ENCODE measurements around the gene KITLG. TPM values are rescaled to one million over a fixed set of nuclear protein-coding genes. Genes with fewer than 3 reads are reported as not detected.

The KITLG gene
- total RNA-seq, 2 experiments from 2014 or later, result not detected

DNA sequence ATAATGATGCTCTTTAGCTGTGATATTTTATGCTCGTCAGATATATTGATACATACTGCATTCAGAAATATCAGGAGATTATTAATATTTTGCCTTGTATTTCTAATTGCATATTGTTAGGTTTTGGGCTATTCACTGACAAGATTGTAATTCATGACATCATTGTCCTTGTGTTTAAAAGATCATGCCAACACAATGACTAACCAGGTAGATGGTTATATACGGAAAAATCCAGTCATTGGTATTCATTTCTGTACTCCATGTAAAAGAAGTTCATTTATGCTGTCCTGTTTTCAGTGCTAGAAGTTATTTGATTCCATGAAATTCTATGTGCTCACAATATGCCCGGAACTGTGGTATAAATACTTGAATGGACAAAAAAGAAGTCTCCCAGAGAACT is 107.5 kb downstream of the KITLG start:
- no peaks in the 10 kb centered on the region for H3K4me1 ChIP-seq (ENCODE audit: insufficient read depth, low read length, poor library complexity, severe bottlenecking)
- no peak for TF ChIP-seq EZH2phosphoT487 (IDR thresholded peaks at IDR 0.05; ENCODE audit: borderline replicate concordance, low read depth, low read length)
- TF ChIP-seq, protein P1, sequence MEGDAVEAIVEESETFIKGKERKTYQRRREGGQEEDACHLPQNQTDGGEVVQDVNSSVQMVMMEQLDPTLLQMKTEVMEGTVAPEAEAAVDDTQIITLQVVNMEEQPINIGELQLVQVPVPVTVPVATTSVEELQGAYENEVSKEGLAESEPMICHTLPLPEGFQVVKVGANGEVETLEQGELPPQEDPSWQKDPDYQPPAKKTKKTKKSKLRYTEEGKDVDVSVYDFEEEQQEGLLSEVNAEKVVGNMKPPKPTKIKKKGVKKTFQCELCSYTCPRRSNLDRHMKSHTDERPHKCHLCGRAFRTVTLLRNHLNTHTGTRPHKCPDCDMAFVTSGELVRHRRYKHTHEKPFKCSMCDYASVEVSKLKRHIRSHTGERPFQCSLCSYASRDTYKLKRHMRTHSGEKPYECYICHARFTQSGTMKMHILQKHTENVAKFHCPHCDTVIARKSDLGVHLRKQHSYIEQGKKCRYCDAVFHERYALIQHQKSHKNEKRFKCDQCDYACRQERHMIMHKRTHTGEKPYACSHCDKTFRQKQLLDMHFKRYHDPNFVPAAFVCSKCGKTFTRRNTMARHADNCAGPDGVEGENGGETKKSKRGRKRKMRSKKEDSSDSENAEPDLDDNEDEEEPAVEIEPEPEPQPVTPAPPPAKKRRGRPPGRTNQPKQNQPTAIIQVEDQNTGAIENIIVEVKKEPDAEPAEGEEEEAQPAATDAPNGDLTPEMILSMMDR (conservative IDR thresholded peaks at IDR 0.05; ENCODE audit: low read length), result no peak
- no peaks in the 10 kb centered on the region for H3K9me3 ChIP-seq (ENCODE audit: low read length)
- H3K36me3 ChIP-seq (ENCODE audit: insufficient read depth, low read length), result no peaks in the 10 kb centered on the region
- no peak overlapping the region for H3K4me3 ChIP-seq (ENCODE audit: low read depth, low read length, poor library complexity, severe bottlenecking)
- H3K9me2 ChIP-seq (ENCODE audit: insufficient read depth, low read length), result no peaks in the 10 kb centered on the region
- no peak overlapping the region for H3K27ac ChIP-seq (ENCODE audit: low read depth, low read length, poor library complexity, severe bottlenecking)
- BruUV-seq (replicated peaks), result no TSS peak
- intact Hi-C loops (cut with micrococcal nuclease; ENCODE audit: unreplicated experiment), result no loop called here
- no peaks in the 10 kb centered on the region for H3K79me2 ChIP-seq (ENCODE audit: insufficient read depth, low read depth, low read length)
- CTCF ChIA-PET (ENCODE audit: unreplicated experiment), result no interaction called here
- POLR2A ChIA-PET, result no interaction called here
- no peak overlapping the region for H2AFZ ChIP-seq (ENCODE audit: low read length)
- no peak overlapping the region for H3K4me2 ChIP-seq (ENCODE audit: low read length)
- H4K20me1 ChIP-seq (ENCODE audit: insufficient read depth, low read length), result no peaks in the 10 kb centered on the region
- no peak for DNase-seq (ENCODE audit: low spot score)

GRCh38 chr12:88472248-88472647 is 108.0 kb downstream of the KITLG start:
- Histone ChIP-seq H3K79me2 (ENCODE audit: insufficient read depth, low read depth, low read length) (no peaks in the 10 kb centered on the region), H3K9me2 (ENCODE audit: insufficient read depth, low read length) (no peaks in the 10 kb centered on the region), H3K4me3 (ENCODE audit: low read depth, low read length, poor library complexity, severe bottlenecking) (no peak overlapping the region), H3K4me2 (ENCODE audit: low read length) (no peak overlapping the region), H4K20me1 (ENCODE audit: insufficient read depth, low read length) (no peaks in the 10 kb centered on the region), H3K27ac (ENCODE audit: low read depth, low read length, poor library complexity, severe bottlenecking) (no peak overlapping the region), H3K9me3 (ENCODE audit: low read length) (no peaks in the 10 kb centered on the region), H2AFZ (ENCODE audit: low read length) (no peak overlapping the region), H3K36me3 (ENCODE audit: insufficient read depth, low read length) (no peaks in the 10 kb centered on the region), H3K4me1 (ENCODE audit: insufficient read depth, low read length, poor library complexity, severe bottlenecking) (no peaks in the 10 kb centered on the region)
- no peak for DNase-seq (ENCODE audit: low spot score)
- ChIA-PET CTCF (ENCODE audit: unreplicated experiment) (no interaction called here), POLR2A (no interaction called here)
- BruUV-seq (replicated peaks), result no TSS peak
- intact Hi-C loops (cut with micrococcal nuclease; ENCODE audit: unreplicated experiment), result no loop called here
- no peak for TF ChIP-seq EZH2phosphoT487 (IDR thresholded peaks at IDR 0.05; ENCODE audit: borderline replicate concordance, low read depth, low read length)
- TF ChIP-seq, protein P1 (conservative IDR thresholded peaks at IDR 0.05; ENCODE audit: low read length), result no peak

DNA sequence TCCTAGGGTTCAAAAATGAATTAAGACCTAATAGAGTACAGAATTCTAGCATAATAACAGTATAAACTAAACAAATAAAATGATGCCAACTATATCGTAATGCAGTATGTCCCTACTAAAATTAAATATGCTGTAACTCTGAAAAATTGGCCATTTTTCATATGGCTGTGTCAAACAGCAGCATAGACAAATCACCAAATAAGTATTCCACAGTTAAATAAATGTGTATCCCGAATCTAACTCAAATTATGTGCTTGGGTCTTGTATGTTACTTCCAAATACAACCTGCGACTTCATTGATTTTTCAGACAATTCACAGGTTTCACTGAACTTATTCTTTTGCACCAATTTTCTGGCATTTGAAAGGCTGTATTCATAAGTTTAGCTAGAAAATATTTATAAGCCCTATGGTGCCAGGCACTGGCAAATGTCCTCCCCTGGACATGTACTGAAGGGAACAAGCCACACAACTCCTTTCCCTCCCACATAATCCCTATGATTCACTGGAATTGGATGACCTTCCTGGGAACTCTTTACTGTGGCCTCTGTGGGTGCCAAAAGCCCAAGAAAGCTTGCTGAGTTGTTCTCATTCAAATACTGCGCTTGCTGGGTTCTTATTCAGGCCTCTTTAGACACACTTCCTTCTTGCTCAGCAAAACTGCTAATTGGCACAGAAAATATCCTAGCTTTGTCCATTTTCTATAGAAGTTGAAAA is 108.8 kb downstream of the KITLG start:
- BruUV-seq (replicated peaks), result no TSS peak
- intact Hi-C loops (cut with micrococcal nuclease; ENCODE audit: unreplicated experiment), result no loop called here
- DNase-seq (ENCODE audit: low spot score), result no peak
- ChIA-PET CTCF (ENCODE audit: unreplicated experiment) (no interaction called here), POLR2A (no interaction called here)
- Histone ChIP-seq H3K27ac (ENCODE audit: low read depth, low read length, poor library complexity, severe bottlenecking) (no peak overlapping the region), H3K9me2 (ENCODE audit: insufficient read depth, low read length) (no peaks in the 10 kb centered on the region), H3K4me1 (ENCODE audit: insufficient read depth, low read length, poor library complexity, severe bottlenecking) (no peaks in the 10 kb centered on the region), H3K4me3 (ENCODE audit: low read depth, low read length, poor library complexity, severe bottlenecking) (no peak overlapping the region), H3K79me2 (ENCODE audit: insufficient read depth, low read depth, low read length) (no peaks in the 10 kb centered on the region), H3K9me3 (ENCODE audit: low read length) (no peaks in the 10 kb centered on the region), H3K36me3 (ENCODE audit: insufficient read depth, low read length) (no peaks in the 10 kb centered on the region), H4K20me1 (ENCODE audit: insufficient read depth, low read length) (no peaks in the 10 kb centered on the region), H2AFZ (ENCODE audit: low read length) (no peak overlapping the region), H3K4me2 (ENCODE audit: low read length) (no peak overlapping the region)
- no peak for TF ChIP-seq EZH2phosphoT487 (IDR thresholded peaks at IDR 0.05; ENCODE audit: borderline replicate concordance, low read depth, low read length)
- TF ChIP-seq, protein P1 (conservative IDR thresholded peaks at IDR 0.05; ENCODE audit: low read length), result no peak

Measured in OCI-LY7 (cell line).